ENCODE data around the gene MAP1LC3B. TPM values are rescaled to one million over a fixed set of nuclear protein-coding genes. Genes with fewer than 3 reads are reported as not detected.

The MAP1LC3B gene
- total RNA-seq, 1 experiment from 2014 or later, result 75.2 TPM

GRCh38 chr16:87443016-87443415, 50.9 kb downstream of the MAP1LC3B start:
- Histone ChIP-seq H3K36me3 (ENCODE audit: control insufficient read depth, insufficient read depth, low read length) (peaks cover 4% of the 10 kb centered on the region), H3K27me3 (ENCODE audit: control insufficient read depth, insufficient read depth, low read length) (no peaks in the 10 kb centered on the region), H3K27ac (ENCODE audit: low read length) (no peak overlapping the region), H3K4me3 (ENCODE audit: low read depth in 2 of 2, low read length in 2 of 2) (no peak overlapping the region), H3K9me3 (ENCODE audit: control insufficient read depth, insufficient read depth, low read depth, low read length) (no peaks in the 10 kb centered on the region), H3K4me1 (ENCODE audit: control insufficient read depth, insufficient read depth, low read length) (no peaks in the 10 kb centered on the region)
- DNase-seq (ENCODE audit: low read depth, low spot score) (no peak), ATAC-seq (no peak)
- ChIA-PET CTCF (no interaction called here), POLR2A (no interaction called here)
- in situ Hi-C loops (cut with HindIII; ENCODE audit: low pct_unique_long_range_greater_than_20kb, low sequenced_read_pairs) (no loop called here), intact Hi-C loops (cut with micrococcal nuclease; ENCODE audit: unreplicated experiment) (no loop called here)
- BruUV-seq (replicated peaks), result no TSS peak
- TF ChIP-seq CTCF (IDR thresholded peaks at IDR 0.05) (no peak), POLR2AphosphoS5 (IDR thresholded peaks at IDR 0.05; ENCODE audit: low read depth, low read length) (no peak), REST (IDR thresholded peaks at IDR 0.05; ENCODE audit: insufficient read depth in 1 of 2, low read depth in 2 of 2, low read length in 1 of 2) (no peak), TCF7L2 (IDR thresholded peaks at IDR 0.05; ENCODE audit: low read depth, low read length) (no peak), SIN3A (IDR thresholded peaks at IDR 0.05; ENCODE audit: borderline replicate concordance, insufficient read depth, low read depth, low read length) (no peak)

- POLR2A ChIA-PET, result interaction anchor here (0.7 kb wide), 1 partner anchor 84 kb away, joined by 6 read pairs; no protein-coding TSS in a partner anchor
- no peak for TF ChIP-seq POLR2AphosphoS5 (IDR thresholded peaks at IDR 0.05; ENCODE audit: low read depth, low read length)
- no peak for TF ChIP-seq REST (IDR thresholded peaks at IDR 0.05; ENCODE audit: insufficient read depth in 1 of 2, low read depth in 2 of 2, low read length in 1 of 2)
Observed at GRCh38 chr16:87443964-87444363, 51.8 kb downstream of the MAP1LC3B start.

More at GRCh38 chr16:87443964-87444363, 51.8 kb downstream of the MAP1LC3B start:
- ATAC-seq (no peak), DNase-seq (ENCODE audit: low read depth, low spot score) (no peak)
- H3K27ac ChIP-seq (ENCODE audit: low read length), result no peak overlapping the region
- no peaks in the 10 kb centered on the region for H3K27me3 ChIP-seq (ENCODE audit: control insufficient read depth, insufficient read depth, low read length)
- in situ Hi-C loops (cut with HindIII; ENCODE audit: low pct_unique_long_range_greater_than_20kb, low sequenced_read_pairs), result no loop called here
- H3K9me3 ChIP-seq (ENCODE audit: control insufficient read depth, insufficient read depth, low read depth, low read length), result no peaks in the 10 kb centered on the region
- intact Hi-C loops (cut with micrococcal nuclease; ENCODE audit: unreplicated experiment), result no loop called here
- H3K36me3 ChIP-seq (ENCODE audit: control insufficient read depth, insufficient read depth, low read length), result peaks cover 7% of the 10 kb centered on the region
- CTCF ChIA-PET, result no interaction called here
- no TSS peak for BruUV-seq (replicated peaks)
- no peaks in the 10 kb centered on the region for H3K4me1 ChIP-seq (ENCODE audit: control insufficient read depth, insufficient read depth, low read length)
- H3K4me3 ChIP-seq (ENCODE audit: low read depth in 2 of 2, low read length in 2 of 2), result no peak overlapping the region

All from Panc1 (cell line).